PFSK-1 (cell line): ENCODE measurements around the gene HCFC1.

ENCODE experiments used
- FOXP2 ChIP-seq: optimal IDR thresholded peaks from 2 replicates; pipeline ENCODE3; 2011; ENCODE audit warnings: borderline replicate concordance, control low read depth, inconsistent platforms; ENCODE audit not compliant: insufficient read depth; ENCODE audit errors: extremely low read length, extremely low read depth
- POLR2AphosphoS5 ChIP-seq: IDR thresholded peaks from 2 replicates; pipeline ENCODE4 v1.6.1; 2012; ENCODE audit warnings: low read depth, mild to moderate bottlenecking, control low read depth, low read length, moderate library complexity
- SIN3A ChIP-seq: IDR thresholded peaks from 2 replicates; pipeline ENCODE4 v1.6.1; 2012; ENCODE audit warnings: mild to moderate bottlenecking, low read length, moderate library complexity, borderline replicate concordance; ENCODE audit not compliant: insufficient read depth
- TAF1 ChIP-seq: IDR thresholded peaks from 2 replicates; pipeline ENCODE4 v1.6.1; 2012; ENCODE audit warnings: low read length, control low read depth, borderline replicate concordance; ENCODE audit not compliant: insufficient read depth
- TF ChIP-seq, protein P1 (sequence below), 2 experiments: IDR thresholded peaks; 2 replicates each; pipeline versions ENCODE4 v1.6.1 to v1.8.0; 2011 to 2012; ENCODE audit warnings: low read depth in 2 of 2, low read length in 2 of 2, control low read depth in 1 of 2, inconsistent platforms in 1 of 2, mild to moderate bottlenecking in 1 of 2, moderate library complexity in 1 of 2; ENCODE audit not compliant: insufficient read depth in 1 of 2

HCFC1 gene

DNA sequence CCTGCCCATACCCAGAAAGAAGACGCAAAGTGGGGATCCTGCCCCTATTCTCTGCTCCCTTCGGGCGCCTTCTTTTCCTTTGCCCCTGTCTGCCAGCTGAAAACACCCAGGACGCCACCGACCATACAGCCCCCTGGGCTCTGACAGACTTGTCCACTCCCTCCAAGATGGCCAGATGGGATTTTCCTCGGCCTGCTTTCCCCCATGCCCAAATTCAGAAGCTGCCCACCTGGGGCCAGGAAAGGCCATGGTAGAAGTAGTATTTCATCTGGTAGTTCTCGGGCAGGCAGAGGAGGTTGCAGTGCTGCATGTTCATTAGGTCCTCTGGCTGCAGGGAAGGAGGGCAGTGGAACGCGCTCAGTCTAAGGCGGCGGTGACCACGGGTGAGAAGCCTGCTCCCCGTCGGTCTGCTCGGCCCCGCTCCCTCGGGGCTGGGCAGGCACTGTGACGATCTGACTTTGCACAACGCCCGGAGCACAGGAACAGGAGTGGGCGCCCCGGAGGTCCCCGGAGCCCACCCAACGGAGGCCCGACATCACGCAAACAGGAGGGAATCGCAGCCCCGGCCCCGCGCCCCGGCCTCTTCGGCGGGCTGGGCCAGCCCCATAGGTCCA lies 37.4 kb downstream of the HCFC1 start:
- TF ChIP-seq, protein P1, sequence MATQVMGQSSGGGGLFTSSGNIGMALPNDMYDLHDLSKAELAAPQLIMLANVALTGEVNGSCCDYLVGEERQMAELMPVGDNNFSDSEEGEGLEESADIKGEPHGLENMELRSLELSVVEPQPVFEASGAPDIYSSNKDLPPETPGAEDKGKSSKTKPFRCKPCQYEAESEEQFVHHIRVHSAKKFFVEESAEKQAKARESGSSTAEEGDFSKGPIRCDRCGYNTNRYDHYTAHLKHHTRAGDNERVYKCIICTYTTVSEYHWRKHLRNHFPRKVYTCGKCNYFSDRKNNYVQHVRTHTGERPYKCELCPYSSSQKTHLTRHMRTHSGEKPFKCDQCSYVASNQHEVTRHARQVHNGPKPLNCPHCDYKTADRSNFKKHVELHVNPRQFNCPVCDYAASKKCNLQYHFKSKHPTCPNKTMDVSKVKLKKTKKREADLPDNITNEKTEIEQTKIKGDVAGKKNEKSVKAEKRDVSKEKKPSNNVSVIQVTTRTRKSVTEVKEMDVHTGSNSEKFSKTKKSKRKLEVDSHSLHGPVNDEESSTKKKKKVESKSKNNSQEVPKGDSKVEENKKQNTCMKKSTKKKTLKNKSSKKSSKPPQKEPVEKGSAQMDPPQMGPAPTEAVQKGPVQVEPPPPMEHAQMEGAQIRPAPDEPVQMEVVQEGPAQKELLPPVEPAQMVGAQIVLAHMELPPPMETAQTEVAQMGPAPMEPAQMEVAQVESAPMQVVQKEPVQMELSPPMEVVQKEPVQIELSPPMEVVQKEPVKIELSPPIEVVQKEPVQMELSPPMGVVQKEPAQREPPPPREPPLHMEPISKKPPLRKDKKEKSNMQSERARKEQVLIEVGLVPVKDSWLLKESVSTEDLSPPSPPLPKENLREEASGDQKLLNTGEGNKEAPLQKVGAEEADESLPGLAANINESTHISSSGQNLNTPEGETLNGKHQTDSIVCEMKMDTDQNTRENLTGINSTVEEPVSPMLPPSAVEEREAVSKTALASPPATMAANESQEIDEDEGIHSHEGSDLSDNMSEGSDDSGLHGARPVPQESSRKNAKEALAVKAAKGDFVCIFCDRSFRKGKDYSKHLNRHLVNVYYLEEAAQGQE (IDR thresholded peaks at IDR 0.05; ENCODE audit: insufficient read depth in 1 of 2, low read depth in 2 of 2, low read length in 2 of 2): no peak
- TF ChIP-seq POLR2AphosphoS5 (no peak), SIN3A (no peak), TAF1 (no peak), FOXP2 (no peak)

DNA sequence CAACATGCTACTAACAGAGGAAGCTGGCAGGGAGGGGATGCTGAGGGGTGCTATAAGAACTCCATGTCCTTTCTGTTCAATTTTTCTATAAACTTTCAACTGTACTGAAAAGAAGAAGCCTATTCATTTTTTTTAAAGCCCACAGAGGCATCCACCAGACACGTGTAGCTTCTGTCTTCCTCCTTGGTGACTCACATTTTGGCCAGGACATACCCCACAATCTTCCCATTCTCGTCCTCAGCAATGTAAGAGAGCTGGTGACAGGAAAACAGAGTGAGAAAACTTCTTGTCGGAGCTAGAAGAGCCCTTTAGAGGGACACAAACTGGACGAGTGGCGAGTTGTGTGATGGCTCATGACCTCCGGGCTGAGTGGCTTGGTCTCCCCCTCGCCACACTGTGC lies 37.9 kb downstream of the HCFC1 start:
- TF ChIP-seq POLR2AphosphoS5 (no peak), TAF1 (no peak), SIN3A (no peak), FOXP2 (no peak)
- TF ChIP-seq, protein P1 (IDR thresholded peaks at IDR 0.05; ENCODE audit: insufficient read depth in 1 of 2, low read depth in 2 of 2, low read length in 2 of 2): no peak

DNA sequence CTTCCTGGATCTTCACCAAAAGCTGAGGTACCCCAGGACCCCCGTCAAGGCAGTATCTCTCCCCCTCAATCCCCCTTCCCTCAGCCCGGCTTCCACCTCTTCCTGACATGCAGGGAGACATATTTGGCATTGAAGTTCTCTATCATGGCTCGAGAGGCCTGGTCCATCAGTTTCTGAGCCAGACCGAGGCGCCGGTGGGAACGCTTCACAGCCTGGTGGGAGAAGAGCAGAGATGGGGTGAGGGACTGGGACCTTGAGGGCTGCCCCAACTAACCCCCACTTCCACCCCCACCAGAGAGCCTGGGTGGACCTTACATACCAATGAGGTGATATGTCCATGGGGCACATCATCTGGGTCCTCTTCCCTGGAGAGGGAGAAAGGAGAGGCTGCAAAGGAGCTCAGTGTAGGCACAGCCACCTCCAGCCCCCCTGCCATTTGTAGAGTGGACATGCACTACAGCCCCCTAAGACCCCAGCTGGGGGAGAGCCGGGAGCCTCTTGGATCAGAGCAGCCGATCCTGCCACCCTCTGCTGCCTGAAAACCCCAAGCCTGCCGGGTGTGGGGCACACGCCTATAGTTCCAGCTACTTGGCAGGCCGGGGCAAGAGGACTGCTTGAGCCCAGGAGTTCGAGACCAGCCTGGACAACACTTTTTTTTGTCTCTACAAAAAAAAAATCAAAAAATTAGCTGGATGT lies 39.2 kb downstream of the HCFC1 start:
- TF ChIP-seq POLR2AphosphoS5 (no peak), TAF1 (no peak), SIN3A (no peak), FOXP2 (no peak)
- TF ChIP-seq, protein P1 (IDR thresholded peaks at IDR 0.05; ENCODE audit: insufficient read depth in 1 of 2, low read depth in 2 of 2, low read length in 2 of 2): no peak

- TF ChIP-seq POLR2AphosphoS5 (no peak), FOXP2 (no peak), TAF1 (no peak), SIN3A (no peak)
- TF ChIP-seq, protein P1 (IDR thresholded peaks at IDR 0.05; ENCODE audit: insufficient read depth in 1 of 2, low read depth in 2 of 2, low read length in 2 of 2): no peak
Observed at GRCh38 chrX:153931748-153932147, 39.9 kb downstream of the HCFC1 start.
